Ovary (tissue), 3 donors: ENCODE data around the gene CAMTA1.

Experiments used
- CTCF ChIP-seq, 3 donors: fragments of 450-650 bp in 2 of 3; fragments of 200-600 bp in 1 of 3; IDR thresholded peaks; one replicate each; pipeline versions ENCODE4 v1.5.1 to v1.8.0; 2016 to 2022; ENCODE audit warnings: antibody characterized with exemption in 3 of 3, mild to moderate bottlenecking in 1 of 3
- EP300 ChIP-seq: sonication (generic); formaldehyde crosslinking; IDR thresholded peaks from one replicate; pipeline ENCODE4 v1.6.1; 2017; ENCODE audit warnings: antibody characterized with exemption
- POLR2A ChIP-seq: fragments of 450-650 bp; IDR thresholded peaks from one replicate; pipeline ENCODE4 v1.6.1; 2017; ENCODE audit warnings: antibody characterized with exemption, mild to moderate bottlenecking, moderate library complexity
- donor health status: DM: no; HTN: no; CAD: no.

GRCh38 chr1:7729761-7730160 lies 944.5 kb downstream of the CAMTA1 start:
- no peak for TF ChIP-seq POLR2A
- TF ChIP-seq CTCF (IDR thresholded peaks at IDR 0.05): no peak
- TF ChIP-seq EP300: no peak
